ENCODE measurements around the gene CD248. TPM values are rescaled to one million over a fixed set of nuclear protein-coding genes. Genes with fewer than 3 reads are reported as not detected.

CD248 gene
- total and polyA plus RNA-seq, 3 donors from 2014 or later: 3.9 to 35.5 (median 6.4) TPM

- Histone ChIP-seq H3K4me1 (peaks cover 22% of the 10 kb centered on the region), H3K4me3 (no peak overlapping the region), H3K36me3 (ENCODE audit: low read depth, missing control alignments) (no peaks in the 10 kb centered on the region), H3K27me3 (no peaks in the 10 kb centered on the region), H3K27ac (no peak overlapping the region), H3K9me3 (no peaks in the 10 kb centered on the region)
- WGBS, 2 donors: 74 to 100% methylated on average over 1 to 3 of the region's 3 CpGs
- intact Hi-C loops (cut with DNase I; ENCODE audit: low total_unique reads): no loop called here
- no peak for DNase-seq
- TF ChIP-seq CTCF (IDR thresholded peaks at IDR 0.05): no peak
- TF ChIP-seq POLR2A (IDR thresholded peaks at IDR 0.05): no peak
Measured at GRCh38 chr11:66328031-66328301, 11.1 kb upstream of the CD248 start.

- intact Hi-C loops (cut with DNase I; ENCODE audit: low total_unique reads): no loop called here
- no peak for TF ChIP-seq POLR2A (IDR thresholded peaks at IDR 0.05)
- TF ChIP-seq CTCF (IDR thresholded peaks at IDR 0.05): no peak
- WGBS, 2 donors: 79% methylated on average over 10 of the region's 10 CpGs; no CpG with 5 or more reads in 1 of the 2 donors
- H3K4me1 ChIP-seq: peaks cover 23% of the 10 kb centered on the region
- no peaks in the 10 kb centered on the region for H3K9me3 ChIP-seq
- no peak overlapping the region for H3K4me3 ChIP-seq
- H3K27ac ChIP-seq: peak overlapping the region in 1 of 2 donors; percentile 53
- no peaks in the 10 kb centered on the region for H3K36me3 ChIP-seq (ENCODE audit: low read depth, missing control alignments)
- DNase-seq: no peak
- no peaks in the 10 kb centered on the region for H3K27me3 ChIP-seq
Measured at GRCh38 chr11:66327171-66328030, 10.6 kb upstream of the CD248 start.

- DNase-seq: no peak
- WGBS, 2 donors: 44 to 50% methylated on average over 11 to 13 of the region's 21 CpGs
- H3K27me3 ChIP-seq: no peaks in the 10 kb centered on the region
- H3K9me3 ChIP-seq: no peaks in the 10 kb centered on the region
- peak overlapping the region in 1 of 2 donors; percentile 53 for H3K27ac ChIP-seq
- no peaks in the 10 kb centered on the region for H3K36me3 ChIP-seq (ENCODE audit: low read depth, missing control alignments)
- peaks cover 25% of the 10 kb centered on the region for H3K4me1 ChIP-seq
- no peak overlapping the region for H3K4me3 ChIP-seq
- intact Hi-C loops (cut with DNase I; ENCODE audit: low total_unique reads): no loop called here
- TF ChIP-seq CTCF (IDR thresholded peaks at IDR 0.05) (no peak), POLR2A (IDR thresholded peaks at IDR 0.05) (no peak)
Measured at GRCh38 chr11:66326261-66327111, 9.6 kb upstream of the CD248 start.

- no peak overlapping the region for H3K27ac ChIP-seq
- H3K9me3 ChIP-seq: no peaks in the 10 kb centered on the region
- WGBS, 2 donors: 83 to 89% methylated on average over 1 to 8 of the region's 8 CpGs
- H3K4me3 ChIP-seq: no peak overlapping the region
- TF ChIP-seq POLR2A (IDR thresholded peaks at IDR 0.05): no peak
- no peak for TF ChIP-seq CTCF (IDR thresholded peaks at IDR 0.05)
- H3K4me1 ChIP-seq: peaks cover 25% of the 10 kb centered on the region
- H3K36me3 ChIP-seq (ENCODE audit: low read depth, missing control alignments): no peaks in the 10 kb centered on the region
- intact Hi-C loops (cut with DNase I; ENCODE audit: low total_unique reads): no loop called here
- H3K27me3 ChIP-seq: no peaks in the 10 kb centered on the region
- no peak for DNase-seq
Measured at GRCh38 chr11:66325263-66325671, 8.4 kb upstream of the CD248 start.

All from testis (tissue), 3 donors.